Measurements from ENCODE around the gene FAIM. TPM values are rescaled to one million over a fixed set of nuclear protein-coding genes. Genes with fewer than 3 reads are reported as not detected.
"Not testable (repeated sequence)": the region's sequence is repeated elsewhere in the genome, so short reads cannot be mapped to it uniquely, and the experiment has no call there.

FAIM gene
- total RNA-seq, 1 donor from 2014 or later: 13.7 TPM

GRCh38 chr3:138678874-138679392 lies 70.4 kb downstream of the FAIM start:
- no peak for DNase-seq (ENCODE audit: low spot score)

- not testable (repeated sequence) for DNase-seq (ENCODE audit: low spot score)
Measured at GRCh38 chr3:138680974-138681373, 72.4 kb downstream of the FAIM start.

GRCh38 chr3:138681463-138682220 lies 73.1 kb downstream of the FAIM start:
- DNase-seq (ENCODE audit: low spot score): no peak

- no peak for DNase-seq (ENCODE audit: low spot score)
Measured at GRCh38 chr3:138682648-138683047, 74.1 kb downstream of the FAIM start.

Other genes starting within 250 kb of the FAIM start
- 0.94 TPM for gene ESYT3, start 174.2 kb upstream of the FAIM start, total RNA-seq
- gene CEP70, start 14.5 kb upstream of the FAIM start, total RNA-seq: 51.6 TPM
- gene PIK3CB, start 226.2 kb downstream of the FAIM start, total RNA-seq: 41.5 TPM